Stimulated activated CD4-positive, alpha-beta T cell treated with anti-CD3 and anti-CD28 coated beads, TNF-alpha, amount 100 ng/mL, for 24 hours (primary cell): Measurements from ENCODE around the gene ANKRD17.
A peak's percentile ranks its signal among the peaks of the same experiment; 100 is the strongest.
"Not testable (repeated sequence)": the region's sequence is repeated elsewhere in the genome, so short reads cannot be mapped to it uniquely, and the experiment has no call there.

Experiments used
- DNase-seq, 3 experiments: peaks; one replicate each; pipeline ENCODE4 v3.0.0-alpha.2; 2020; ENCODE audit warnings: low read depth in 3 of 3

The ANKRD17 gene, protein sequence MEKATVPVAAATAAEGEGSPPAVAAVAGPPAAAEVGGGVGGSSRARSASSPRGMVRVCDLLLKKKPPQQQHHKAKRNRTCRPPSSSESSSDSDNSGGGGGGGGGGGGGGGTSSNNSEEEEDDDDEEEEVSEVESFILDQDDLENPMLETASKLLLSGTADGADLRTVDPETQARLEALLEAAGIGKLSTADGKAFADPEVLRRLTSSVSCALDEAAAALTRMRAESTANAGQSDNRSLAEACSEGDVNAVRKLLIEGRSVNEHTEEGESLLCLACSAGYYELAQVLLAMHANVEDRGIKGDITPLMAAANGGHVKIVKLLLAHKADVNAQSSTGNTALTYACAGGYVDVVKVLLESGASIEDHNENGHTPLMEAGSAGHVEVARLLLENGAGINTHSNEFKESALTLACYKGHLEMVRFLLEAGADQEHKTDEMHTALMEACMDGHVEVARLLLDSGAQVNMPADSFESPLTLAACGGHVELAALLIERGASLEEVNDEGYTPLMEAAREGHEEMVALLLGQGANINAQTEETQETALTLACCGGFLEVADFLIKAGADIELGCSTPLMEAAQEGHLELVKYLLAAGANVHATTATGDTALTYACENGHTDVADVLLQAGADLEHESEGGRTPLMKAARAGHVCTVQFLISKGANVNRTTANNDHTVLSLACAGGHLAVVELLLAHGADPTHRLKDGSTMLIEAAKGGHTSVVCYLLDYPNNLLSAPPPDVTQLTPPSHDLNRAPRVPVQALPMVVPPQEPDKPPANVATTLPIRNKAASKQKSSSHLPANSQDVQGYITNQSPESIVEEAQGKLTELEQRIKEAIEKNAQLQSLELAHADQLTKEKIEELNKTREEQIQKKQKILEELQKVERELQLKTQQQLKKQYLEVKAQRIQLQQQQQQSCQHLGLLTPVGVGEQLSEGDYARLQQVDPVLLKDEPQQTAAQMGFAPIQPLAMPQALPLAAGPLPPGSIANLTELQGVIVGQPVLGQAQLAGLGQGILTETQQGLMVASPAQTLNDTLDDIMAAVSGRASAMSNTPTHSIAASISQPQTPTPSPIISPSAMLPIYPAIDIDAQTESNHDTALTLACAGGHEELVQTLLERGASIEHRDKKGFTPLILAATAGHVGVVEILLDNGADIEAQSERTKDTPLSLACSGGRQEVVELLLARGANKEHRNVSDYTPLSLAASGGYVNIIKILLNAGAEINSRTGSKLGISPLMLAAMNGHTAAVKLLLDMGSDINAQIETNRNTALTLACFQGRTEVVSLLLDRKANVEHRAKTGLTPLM (N-terminal part only)

GRCh38 chr4:73258686-73259570 lies at the start of gene ANKRD17:
Gene ANKRD17, minus strand, starts transcription at chr4:73258798. Its CDS starts 130 bp downstream, at chr4:73258668.
- DNase-seq, result peak; percentile 79 to 90 (median 81)

DNA sequence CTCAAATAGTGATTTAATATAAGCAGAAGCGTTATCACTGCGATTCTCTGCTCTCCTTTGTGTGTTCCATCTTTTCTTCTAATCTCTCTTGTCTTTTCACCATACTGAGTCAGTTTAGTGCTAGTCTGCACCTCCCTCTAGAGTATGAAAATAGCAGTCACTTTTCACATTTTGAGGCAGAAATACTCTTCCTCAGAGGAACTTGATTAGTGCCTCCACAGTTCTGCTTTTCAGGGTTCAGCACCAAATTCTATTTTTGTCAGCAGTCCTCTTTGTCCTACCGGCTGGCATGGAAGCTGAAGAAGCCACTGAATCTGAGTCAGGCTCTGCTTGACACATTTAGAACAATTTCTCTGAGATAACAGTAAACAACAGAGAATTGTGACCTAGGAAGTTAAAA lies 49.7 kb upstream of the ANKRD17 start:
- no peak for DNase-seq

- DNase-seq, result no peak
These were observed 45.1 kb upstream of the ANKRD17 start for GRCh38 chr4:73303711-73304110.

GRCh38 chr4:73299548-73300280 lies 41.1 kb upstream of the ANKRD17 start:
- no peak for DNase-seq

- not testable (repeated sequence) for DNase-seq
These were observed 34.1 kb upstream of the ANKRD17 start for GRCh38 chr4:73292661-73293060.

DNA sequence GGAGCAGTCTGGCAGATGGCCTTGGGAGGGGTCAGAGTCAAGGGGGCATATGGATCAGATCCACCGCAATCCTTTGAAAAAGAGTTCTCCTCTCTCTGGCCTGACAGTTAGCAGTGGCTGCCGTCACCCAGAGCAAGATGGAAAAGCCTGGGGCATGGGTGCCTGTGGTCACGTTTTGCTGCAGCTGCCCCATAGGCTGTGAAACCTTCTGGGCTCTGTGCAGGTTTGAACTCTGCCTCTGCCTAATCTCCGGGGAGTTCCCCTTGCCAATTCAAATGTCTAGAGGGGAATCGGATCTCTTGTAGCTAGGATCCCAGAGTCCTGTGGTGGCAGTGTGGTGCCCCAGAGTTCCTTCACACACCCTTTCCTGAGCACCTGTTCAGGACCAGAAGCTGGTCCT lies 23.4 kb upstream of the ANKRD17 start:
- no peak for DNase-seq

GRCh38 chr4:73281396-73281795 lies 22.8 kb upstream of the ANKRD17 start:
- DNase-seq, result no peak

DNA sequence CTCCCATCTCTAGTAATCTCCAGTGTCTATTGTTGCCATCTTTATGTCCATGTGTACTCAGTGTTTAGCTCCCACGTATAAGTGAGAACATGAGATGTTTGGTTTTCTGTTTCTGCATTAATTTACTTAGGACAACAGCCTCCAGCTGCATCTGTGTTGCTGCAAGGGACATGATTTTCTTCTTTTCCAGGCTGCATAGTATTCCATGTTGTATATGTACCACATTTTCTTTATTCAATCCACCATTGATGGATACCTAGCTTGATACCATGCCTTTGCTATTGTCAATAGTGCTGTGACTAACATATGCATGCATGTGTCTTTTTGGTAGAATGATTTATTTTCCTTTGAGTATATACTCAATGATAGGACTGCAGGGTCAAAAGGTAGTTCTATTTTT lies 18.6 kb upstream of the ANKRD17 start:
- DNase-seq, result no peak

DNA sequence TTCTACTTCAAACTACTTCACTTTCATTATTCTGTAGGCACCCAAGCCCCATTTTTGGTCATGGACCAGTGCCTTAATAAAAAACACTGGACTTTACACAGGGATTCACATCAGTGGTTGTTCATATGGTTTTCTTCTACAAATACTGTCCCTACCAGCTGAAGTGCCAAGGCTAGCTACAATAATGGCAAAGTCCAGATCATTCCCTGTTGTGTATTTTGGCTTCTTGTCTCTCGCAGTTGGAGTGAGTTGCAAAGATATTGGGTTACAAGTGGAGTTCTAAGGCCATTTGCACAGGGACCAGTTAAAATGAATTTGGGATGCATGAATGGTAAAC lies 16.7 kb upstream of the ANKRD17 start:
- DNase-seq, result no peak

GRCh38 chr4:73272816-73273215 lies 14.2 kb upstream of the ANKRD17 start:
- DNase-seq, result no peak

- DNase-seq, result no peak
These were observed 8.5 kb upstream of the ANKRD17 start for GRCh38 chr4:73267050-73267449.

- DNase-seq, result no peak
These were observed 1.0 kb upstream of the ANKRD17 start for GRCh38 chr4:73259571-73260090.

GRCh38 chr4:73258436-73258685 lies 237 bp downstream of the ANKRD17 start:
- peak in 1 of 3 experiments; percentile 46 for DNase-seq

GRCh38 chr4:73257651-73258435 lies 755 bp downstream of the ANKRD17 start:
- peak in 2 of 3 experiments; percentile 7 to 25 for DNase-seq

- DNase-seq, result peak in 2 of 3 experiments; percentile 18 to 43
These were observed 1.4 kb downstream of the ANKRD17 start for GRCh38 chr4:73257234-73257633.

DNA sequence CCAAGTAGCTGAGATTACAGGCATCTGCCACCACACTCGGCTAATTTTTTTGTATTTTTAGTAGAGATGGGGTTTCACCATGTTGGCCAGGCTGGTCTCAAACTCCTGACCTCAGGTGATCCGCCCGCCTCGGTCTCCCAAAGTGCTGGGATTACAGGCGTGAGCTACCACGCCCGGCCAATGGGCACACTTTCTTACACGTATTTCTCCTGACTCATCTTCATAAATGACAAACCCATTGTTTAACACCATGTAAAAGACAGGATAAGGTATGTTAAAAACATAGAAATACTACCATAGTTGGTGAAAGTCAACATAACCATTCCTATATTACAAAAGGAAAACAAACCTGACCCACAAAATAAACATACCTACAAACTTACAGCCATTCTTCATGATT lies 2.8 kb downstream of the ANKRD17 start:
- not testable (repeated sequence) for DNase-seq

- DNase-seq, result no peak
These were observed 6.6 kb downstream of the ANKRD17 start for GRCh38 chr4:73252001-73252400.

DNA sequence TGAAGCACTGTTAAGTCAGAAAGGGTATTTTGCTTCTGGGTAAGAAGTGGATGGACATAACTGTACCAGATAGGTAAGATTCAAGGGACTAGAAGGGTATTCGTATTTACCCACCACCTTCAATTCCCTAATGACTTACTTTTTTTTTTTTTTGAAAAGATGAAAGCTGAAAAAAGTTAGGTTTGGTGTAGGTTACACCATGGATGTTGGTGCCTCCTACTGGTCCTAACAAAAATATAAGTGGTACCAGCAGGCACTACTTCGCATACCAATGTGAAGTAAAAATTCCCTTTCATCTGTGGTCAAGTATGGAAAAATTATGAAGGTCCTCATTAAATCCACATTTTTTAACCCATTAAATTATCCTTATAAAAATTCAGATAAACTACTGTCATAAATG lies 7.2 kb downstream of the ANKRD17 start:
- DNase-seq, result no peak

- no peak for DNase-seq
These were observed 8.0 kb downstream of the ANKRD17 start for GRCh38 chr4:73250642-73251041.
